NCI-H460 (cell line): ENCODE measurements around the gene EPHB2. TPM values are rescaled to one million over a fixed set of nuclear protein-coding genes. Genes with fewer than 3 reads are reported as not detected.

Source experiments
- DNase-seq: peaks from one replicate; pipeline ENCODE4 v3.0.0-alpha.2; 2016; ENCODE audit warnings: low read depth; ENCODE audit errors: extremely low read depth
- total RNA-seq: library from RNA; depleted of rRNA; stranded (reverse); fragments of >200 nt; shearing (Covaris generic); gene quantifications from 2 replicates; pipeline ENCODE4 v1.2.3, GENCODE V29; 2014

The EPHB2 gene
- total RNA-seq, 1 experiment from 2014 or later: 0.20 TPM

DNA sequence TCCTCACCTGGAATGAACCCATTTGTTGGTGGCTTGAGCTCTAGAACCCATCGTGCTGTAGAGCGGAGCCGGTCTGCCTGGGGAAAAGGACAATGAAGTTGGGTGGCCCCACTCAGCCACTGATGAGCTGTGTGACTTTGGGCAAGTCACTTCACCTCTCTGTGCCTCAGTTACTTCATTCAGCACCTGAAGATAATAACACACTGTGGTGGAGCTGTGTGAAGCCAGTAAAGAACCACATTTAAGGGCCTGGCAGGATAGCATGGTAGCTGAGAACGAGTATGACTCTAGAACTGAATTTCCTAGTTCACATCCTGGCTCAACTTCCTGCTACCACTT, 37.1 kb downstream of the EPHB2 start:
- no peak for DNase-seq

DNA sequence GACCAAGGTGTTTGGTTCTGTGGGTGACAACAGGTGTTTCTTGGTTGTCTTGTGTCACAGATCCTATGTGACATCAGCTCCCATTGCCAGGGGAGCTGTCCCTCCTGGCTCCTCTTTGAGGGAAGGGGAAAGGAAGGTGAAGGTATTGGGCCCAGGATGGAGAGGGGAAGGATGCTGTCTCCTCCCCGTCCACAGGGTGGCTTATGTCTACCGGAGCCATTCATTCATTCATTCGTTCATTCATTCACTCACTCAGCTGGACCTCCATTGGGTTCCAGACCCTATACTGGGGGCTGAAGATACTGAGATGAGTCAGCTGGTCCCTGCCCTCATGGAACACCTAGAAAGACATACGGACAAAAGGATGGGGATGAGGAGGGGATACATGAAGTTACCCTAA, 38.9 kb downstream of the EPHB2 start:
- no peak for DNase-seq

DNA sequence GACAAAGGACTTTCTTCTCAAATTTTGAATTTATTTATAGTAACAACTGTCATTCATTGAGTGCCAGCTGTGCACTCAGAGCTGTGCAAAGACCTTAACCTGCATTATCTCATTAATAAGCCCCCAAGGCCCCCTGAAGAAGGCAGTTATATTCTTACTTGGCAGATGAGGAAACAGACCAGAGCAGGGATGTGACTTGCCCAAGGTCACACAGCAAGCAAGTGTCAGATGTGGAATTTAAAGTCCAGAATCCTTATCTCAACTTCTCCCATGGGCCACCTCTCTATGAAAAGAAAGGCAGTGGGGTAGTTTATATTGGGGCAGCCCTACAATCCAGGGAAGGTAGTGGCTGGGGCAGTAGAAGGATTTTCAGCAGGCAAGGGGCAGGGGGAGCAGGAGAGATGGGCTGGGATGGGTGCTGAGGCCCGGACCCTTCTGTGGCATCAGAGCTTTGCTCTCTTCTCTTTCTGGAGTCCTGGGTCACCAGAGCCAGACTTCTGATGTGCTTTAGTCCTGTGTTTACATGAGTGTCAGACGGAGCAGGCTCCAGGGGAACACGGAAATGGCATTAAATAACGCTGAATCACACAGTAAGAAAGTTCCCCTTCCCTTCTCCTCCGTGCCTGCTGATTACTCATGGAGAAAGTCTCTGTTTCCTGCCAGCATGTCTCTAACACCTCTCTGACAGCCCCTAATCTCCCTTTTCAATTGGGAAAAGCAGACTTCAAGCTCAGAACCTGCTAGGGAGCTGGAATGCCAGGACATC, 39.5 kb downstream of the EPHB2 start:
- peak; percentile 17 for DNase-seq

DNA sequence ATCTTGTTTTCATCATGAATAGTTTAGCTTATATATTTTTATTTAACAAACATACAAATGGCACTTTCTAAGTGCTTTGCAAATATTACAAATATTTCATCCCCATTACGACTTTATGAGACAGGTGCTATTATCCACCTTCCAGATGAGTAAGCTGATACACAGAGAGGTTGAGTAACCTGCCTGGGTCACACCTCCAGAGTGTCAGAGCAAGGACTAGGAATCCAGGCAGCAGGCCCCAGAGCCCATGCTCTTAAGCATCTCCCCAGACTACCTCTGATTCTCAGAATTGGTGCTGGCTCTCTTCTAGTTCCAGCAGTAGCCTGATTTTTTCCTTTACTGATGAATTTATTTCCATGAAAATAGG, 40.0 kb downstream of the EPHB2 start:
- no peak for DNase-seq

DNA sequence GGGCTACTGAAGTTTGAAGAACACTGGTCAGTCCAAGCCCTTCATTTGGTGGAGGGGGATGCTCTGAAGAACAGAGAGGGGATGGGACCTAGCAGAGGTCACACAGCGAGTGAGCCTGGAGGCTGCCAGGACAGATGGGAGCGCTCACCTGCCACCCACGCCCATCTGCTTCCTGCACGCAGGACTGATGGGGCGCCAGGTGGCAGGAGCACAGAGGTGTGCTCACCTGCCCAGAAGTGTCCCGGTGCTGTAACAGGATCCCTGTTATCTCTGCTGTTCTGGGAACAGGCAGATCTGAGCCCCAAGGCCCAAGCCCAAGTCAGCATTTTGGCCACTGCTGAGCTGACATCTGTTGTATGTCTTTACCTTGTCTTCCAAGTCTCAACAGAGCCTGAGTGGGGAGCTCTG, 40.5 kb downstream of the EPHB2 start:
- no peak for DNase-seq

DNA sequence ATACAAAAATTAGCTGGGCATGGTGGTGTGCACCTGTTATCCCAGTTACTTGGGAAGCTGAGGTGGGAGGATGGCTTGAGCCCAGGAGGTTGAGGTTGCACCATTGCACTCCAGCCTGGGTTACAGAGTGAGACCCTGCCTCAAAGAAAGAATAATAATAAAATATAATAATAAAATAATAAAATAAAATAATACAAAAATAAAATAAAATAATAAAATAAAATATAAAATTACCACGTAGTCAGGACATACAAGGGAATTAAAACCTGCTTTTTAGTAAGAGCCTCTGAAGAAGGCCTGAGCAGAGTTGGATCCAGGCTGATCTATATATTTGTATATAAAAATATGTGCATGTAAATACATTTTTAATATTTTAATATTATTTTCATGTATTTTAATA, 41.7 kb downstream of the EPHB2 start:
- no peak for DNase-seq

DNA sequence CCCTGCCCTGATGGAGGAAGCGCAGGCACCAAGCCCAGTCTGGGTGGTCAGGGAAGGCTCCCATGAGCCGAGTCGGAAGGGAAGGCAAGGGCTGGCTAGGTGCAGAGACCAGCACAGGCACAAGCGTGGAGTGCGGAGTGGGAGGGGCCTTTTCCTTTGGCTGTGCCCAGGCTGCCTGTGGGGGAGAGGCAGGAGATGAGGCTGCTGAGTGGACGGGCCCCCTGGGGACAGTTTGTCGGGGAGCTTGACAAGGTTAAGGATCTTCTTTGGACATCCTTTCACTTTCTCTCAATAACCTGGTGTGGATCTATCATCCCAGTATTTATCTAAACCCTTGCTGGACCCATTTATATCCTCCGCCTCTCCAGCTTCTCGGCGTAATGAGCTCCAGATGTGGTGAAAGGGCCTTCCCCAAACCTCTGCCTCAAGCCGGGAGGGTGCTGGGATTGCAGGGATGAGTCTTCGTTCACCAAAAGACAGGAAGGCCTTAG, 42.9 kb downstream of the EPHB2 start:
- no peak for DNase-seq

DNA sequence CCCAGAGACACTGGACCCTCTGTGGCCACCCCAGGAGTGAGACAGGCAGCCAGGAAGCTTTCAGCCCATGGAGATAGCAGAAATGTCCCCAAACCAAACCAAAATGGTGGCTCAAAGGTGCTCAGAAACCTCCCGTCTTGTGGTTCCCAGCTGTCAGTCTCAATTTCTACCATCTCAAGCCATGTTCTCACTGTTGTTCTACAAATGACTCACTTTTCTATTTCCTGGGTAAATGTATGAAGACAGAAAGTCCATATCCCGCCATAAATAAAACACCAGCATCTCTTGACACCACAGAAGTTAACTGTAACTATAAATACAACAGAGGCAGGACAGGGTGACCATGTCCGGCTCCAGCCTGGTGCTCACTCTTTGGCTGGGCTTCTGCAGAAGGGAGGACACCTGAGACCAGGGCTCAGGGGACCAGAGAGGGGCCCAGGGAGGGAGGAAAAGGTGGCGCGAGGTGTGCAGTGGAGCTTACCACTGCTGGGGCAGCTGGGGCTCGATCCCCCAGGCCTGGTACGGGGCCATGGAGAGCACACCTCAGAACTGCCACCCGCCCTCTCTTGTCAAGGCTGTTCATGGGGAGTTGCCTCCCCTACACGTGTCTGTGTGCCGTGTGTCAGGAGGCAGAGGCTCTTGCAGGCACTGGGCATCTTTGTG, 43.6 kb downstream of the EPHB2 start:
- no peak for DNase-seq

DNA sequence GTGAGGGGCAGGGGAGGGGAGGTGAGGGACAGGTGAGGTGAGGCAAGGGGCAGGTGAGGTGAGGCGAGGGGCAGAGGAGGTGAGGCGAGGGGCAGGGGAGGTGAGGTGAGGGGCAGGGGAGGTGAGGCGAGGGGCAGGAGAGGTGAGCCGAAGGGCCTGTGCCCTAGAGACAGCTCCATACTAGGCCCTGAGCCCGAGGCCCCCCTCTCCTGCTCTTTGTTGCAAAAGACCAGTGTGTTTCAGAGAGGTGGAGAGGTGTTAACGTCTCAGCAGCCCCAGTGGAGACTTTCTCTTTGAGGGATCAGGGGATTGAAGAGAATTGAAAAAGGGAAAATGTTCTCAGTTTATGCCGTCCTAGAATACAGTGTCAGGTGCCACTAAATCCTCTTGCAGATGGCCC, 44.2 kb downstream of the EPHB2 start:
- DNase-seq: no peak

DNA sequence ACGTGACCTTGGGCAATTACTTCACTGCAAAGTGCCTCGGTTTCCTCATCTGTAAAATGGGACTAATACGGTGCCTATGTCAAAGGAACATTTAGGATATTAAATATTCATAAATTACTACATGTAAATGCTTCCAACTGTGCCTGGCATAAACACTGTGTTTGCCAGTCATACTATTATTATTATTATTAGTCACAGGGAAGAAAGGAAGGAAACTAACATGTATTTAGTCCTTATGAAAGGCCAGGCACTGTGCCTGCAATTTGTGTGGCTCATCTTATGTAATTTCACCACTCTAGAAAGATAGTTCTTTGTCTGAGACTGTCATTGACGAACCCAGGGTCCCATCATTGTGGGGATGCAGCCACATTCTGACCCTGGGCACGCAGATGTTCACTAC, 45.0 kb downstream of the EPHB2 start:
- no peak for DNase-seq

DNA sequence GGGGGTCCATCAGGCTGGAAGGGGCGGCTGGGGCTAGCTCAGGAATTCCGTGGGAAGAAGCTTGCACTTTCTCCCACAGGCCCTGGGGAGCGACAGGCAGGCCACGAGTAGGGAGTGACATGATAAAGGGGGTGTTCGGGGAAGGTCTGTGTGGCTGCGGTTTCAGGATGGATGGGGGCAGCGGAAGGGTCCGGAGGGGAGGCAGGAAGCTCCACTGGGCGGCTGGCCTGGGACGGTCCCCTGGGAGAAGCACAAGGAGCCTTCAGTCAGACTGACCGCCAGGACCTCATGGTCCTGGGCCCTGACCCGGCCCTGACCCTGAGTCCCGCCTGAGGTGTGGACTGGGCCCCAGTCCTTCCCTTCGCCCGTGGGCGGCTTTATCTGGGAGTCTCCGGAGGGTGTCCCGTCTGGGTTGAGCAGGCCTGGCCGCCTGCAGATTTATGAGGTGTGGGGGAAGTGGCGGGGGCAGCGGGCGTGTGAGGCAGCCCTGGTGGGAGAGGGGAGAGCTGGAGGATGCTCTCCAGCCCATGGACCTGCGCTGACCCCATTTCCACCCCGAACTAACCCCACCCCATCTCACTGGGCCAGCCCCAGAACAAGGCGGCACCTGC, 45.6 kb downstream of the EPHB2 start:
- DNase-seq: no peak

DNA sequence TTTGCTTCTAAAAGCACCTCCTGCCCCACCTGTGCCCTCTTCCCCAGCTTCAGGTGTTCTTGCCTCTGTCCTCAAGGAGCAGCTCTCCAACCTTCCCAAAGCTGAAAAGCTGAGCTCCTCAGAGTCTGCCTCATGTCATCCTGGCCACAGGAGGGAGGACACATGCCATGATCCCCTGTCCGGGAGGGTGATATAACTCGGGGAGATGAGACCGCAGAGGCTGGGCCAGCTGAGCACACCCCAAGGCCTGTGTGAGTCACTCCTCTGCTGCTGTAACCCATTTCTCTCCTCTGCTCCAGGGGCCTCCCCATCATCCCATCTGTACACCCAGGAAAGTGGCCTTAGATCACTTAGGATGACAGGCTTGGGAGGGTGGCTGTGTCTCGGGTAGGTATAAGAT, 49.8 kb downstream of the EPHB2 start:
- DNase-seq: no peak

DNA sequence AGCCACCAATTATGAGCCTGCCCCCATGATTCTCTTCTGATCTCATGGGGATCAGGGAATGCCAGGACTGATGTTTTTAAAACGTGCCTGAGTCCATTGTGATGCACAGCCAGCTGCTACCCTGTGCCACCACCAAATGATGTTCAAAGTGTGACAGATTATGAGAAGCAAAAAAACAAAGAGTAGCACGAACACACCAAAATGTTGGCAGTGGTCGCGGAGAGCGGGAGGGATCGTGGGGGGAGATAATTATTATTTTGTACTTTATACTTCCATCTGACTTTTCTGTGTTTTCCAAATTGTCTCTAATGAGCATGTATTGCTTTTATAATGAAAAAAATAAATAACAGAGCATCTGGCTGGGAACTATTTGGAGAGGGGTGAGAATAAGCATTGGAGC, 50.5 kb downstream of the EPHB2 start:
- no peak for DNase-seq

DNA sequence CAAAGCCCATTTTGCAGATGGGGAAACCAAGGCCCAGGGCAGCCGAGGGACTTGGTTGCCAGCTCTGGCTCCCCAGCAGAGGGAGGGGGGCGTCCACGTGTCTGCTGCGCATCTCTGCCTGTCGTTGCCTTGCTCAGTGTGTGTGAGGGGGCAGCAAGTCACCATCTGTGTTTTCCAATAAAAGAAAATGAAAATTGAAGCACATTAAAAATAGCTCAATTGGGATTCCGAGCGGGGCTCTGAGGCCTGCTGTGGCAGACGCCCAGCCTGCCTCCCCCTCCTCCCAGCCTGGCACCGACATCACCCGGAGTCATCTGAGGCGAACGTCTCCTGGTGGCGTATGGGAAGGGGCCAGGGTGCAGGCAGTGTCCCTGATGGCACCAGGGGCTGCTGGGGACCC, 51.2 kb downstream of the EPHB2 start:
- no peak for DNase-seq

DNA sequence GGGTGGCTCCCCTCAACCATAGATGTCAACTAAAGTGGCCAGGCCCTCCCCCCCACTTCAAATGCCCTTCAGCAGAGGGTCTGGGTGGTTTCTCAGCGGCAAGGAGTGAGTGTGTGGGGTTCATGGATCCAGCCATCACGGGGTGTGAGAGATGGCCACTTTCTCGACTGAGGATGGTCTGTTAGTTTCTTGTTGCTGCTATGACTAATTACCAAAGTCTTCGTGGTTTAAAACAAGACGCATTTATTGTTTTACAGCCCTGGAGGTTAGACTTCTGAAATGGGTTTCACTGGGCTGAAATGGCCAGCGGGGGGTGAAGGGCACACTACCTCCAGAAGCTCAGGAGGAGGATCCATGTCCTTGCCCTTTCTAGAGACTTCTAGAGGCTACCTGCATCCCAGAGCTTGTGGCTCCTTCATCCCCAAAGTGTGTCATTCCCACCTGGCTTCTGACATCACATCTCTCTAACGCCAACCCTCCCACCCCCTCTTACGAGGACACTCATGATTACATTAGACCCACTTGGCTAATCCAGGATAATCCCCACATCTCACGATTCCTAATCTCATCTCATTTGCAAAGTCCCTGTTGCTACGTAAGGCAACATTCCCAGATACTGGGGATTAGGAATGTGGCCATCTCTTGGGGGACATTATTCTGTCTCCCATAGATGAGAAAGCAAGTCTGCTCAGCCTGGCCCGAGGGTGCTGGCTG, 53.0 kb downstream of the EPHB2 start:
- no peak for DNase-seq

DNA sequence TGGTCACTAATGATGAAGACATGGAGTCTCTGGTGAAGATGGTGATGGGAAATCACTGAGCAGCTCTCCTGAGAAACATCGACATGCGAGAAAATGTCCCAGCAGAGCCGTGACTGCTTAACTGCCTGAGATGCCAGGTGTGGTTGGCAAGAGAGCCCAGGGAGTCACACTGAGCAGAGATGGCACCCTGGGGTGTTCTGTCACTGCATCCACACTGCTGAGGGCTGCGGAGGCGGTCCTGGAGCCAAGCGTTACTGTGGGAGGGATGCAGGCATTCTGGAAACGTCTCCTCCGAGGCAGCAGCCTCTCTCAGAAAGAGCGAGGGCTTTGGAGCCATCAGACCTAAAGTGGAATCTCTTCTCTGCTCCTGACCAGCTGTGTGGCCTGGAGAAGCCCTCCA, 57.2 kb downstream of the EPHB2 start:
- DNase-seq: no peak

DNA sequence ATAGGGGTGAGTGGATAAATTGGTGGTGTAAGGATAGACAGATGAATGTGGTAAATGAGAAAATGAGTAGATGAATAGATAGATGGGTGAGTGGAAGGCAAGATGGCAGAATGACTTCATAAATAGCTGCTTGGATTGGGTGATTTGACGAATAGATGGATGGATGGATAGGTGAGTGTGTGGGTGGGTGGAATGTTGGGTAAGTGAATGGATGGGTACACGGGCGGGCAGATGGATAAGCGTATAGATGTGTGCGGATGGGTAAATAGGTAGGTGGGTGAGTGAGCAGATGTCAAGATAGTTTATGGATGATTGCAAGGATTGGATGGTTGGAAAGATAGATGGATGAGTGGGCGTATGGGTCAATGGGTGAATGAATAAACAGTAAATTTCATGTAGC, 59.3 kb downstream of the EPHB2 start:
- no peak for DNase-seq

DNA sequence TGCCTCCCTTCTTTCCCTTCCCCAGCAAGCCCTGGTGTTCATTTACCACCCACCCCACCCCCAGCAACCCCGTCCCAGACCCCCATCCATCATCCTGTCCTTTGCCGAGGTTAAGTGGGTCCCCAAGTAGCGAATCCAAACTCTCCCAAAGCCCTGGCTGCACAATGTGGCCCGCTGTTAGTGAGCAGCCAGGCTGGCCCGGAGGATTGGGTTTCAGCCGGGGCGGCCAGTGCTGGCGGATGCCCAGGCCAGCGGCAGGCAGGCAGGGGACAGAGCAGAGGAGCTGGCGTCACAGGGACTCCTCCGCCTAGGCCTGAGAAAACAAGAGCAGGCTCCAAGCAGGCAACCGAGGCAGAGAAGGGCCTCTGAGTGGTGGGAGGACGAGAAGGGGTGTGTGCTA, 61.4 kb downstream of the EPHB2 start:
- no peak for DNase-seq

DNA sequence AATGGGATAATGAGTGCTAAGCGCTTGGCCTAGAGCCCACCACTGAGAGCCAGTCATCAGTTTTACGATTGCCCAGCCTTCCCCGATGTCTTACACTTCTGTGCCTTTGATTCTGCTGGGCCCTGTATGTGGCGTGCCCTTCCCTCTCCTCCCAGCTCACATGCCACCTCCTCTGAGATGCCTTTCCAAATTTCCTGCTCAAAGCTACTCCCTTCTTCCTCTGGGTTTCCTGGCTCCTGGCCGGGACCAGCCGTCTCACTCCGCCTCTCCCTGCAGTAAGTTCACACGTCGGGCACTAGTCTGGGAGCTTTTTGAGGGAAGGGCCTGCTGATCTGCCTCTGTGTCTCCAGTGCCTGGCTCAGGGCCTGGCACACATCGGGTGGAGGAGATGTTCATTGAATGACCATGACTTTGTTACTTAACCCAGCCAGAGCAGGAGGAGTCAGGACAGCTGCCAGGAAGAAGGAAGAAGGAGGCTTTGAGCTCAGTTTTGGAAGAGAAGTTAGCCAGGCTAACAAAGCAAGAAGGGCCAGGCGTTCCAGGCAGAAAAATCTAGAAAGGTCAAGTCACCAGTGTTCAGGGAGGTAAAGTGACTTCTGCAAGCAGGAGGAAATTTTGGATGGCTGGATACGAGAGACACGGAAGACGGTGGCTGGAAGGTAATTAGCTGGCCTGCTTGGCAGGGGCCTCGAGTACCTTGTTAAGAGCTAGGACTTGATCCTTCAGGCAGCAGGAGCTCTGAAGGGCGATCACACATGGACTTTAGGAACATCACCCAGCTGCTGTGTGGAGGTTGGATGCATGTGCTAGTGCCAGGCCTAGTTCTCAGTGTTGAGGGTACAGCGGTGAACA, 63.6 kb downstream of the EPHB2 start:
- DNase-seq: no peak

DNA sequence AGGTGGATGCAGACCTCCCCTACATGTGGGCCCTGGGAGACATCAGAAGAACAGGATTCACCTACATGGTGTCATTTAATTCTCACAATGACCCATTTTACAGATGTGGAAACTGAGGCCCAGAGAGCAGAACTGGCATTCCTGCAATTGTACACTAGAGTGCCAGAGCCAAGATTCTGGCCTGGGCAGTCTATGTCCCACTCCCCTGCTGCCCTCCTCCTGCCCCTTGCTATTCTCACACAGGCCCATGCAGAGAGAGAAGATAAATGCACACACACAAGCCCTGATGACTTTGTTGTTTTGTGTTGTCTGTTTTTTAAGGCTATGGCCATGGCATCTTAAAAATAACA, 64.2 kb downstream of the EPHB2 start:
- DNase-seq: no peak

DNA sequence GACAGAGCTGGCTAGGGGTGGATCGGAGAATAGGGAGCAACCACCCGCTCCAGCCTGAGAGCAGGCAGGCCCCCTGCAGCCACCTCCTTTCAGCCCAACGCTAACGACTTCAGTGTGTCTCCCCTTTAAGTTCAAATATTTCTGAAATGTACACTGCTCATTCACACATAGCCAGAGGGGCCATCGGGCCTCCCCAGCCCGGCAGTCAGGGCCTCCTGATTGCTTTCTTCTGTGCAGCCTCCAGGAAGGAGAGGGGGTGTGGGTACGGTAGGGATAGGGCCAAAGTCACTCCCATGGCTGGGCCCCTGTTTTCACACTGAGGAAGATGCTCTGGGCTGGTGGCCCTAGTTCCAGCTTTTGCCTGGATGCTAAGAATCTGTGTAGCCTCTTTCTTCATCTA, 64.8 kb downstream of the EPHB2 start:
- no peak for DNase-seq
